CD4-positive, alpha-beta T cell treated with Interleukin-17A for 1 hour (primary cell): ENCODE results near the gene IRAK2.

Source experiments
- DNase-seq: peaks from one replicate; pipeline ENCODE4 v3.0.0-alpha.2; 2020

Gene IRAK2

GRCh38 chr3:10228248-10228950 is 63.7 kb downstream of the IRAK2 start:
- peak; percentile 37 for DNase-seq

GRCh38 chr3:10229576-10229975 is 64.9 kb downstream of the IRAK2 start:
- DNase-seq = no peak

- no peak for DNase-seq
These were observed 67.4 kb downstream of the IRAK2 start for GRCh38 chr3:10232137-10232536.

DNA sequence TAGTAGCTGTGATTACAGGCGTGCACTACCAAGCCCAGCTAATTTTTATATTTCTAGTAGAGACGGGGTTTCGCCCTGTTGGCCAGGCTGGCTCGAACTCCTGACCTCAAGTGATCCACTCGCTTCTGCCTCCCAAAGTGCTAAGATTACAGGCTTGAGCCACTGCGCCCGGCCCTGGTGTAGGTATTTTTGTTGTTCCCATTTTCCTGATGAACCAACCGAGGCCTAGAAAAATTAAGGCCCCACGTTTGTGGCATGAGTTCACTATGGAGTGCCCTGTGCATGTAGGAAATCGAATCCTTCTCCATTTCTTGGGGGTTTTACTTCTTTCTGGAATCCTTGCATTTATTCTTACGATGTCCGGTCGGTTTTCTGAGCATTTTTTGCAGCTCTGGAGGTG is 69.3 kb downstream of the IRAK2 start:
- no peak for DNase-seq

- no peak for DNase-seq
These were observed 70.0 kb downstream of the IRAK2 start for GRCh38 chr3:10234526-10235230.

- DNase-seq = no peak
These were observed 70.8 kb downstream of the IRAK2 start for GRCh38 chr3:10235551-10235950.

- DNase-seq = peak; percentile 62
These were observed 73.8 kb downstream of the IRAK2 start for GRCh38 chr3:10238345-10239183.

DNA sequence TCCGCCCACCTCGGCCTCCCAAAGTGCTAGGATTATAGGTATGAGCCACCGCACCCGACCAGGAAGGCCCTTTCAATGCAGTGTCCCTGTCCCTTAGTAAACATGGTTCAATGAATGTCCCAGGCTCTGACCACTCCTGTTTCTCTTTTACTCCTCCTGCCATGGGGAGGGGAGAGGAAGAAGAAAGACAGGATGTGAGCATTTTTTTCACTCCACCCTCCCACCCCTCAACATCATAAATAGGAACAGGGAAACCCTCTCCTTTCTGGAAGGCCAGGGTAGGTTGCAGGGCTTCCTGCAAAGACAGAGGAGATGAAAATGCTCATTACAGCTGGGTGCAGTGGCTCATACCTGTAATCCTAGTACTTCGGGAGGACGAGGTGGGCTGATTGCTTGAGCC is 76.1 kb downstream of the IRAK2 start:
- DNase-seq = no peak

- DNase-seq = peak; percentile 80
These were observed 77.7 kb downstream of the IRAK2 start for GRCh38 chr3:10242182-10243065.

DNA sequence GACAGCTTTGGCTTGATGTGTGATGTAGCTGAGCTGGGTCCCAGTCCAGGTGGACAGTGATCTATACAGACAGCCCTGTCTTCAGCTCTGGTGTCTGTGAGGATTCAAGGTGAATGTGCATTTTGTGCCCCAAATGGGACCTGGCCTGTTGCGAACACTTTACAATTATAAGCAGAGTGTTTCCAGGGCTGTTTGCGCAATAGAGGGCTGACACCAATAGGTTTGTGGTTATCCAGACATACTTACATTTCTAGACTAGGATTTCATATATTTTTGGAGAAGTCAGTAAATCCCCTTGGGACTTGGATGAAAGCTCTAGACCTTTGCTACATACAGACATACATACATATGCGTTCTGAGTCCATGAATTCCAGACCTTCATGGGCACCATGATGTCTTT is 79.3 kb downstream of the IRAK2 start:
- no peak for DNase-seq

DNA sequence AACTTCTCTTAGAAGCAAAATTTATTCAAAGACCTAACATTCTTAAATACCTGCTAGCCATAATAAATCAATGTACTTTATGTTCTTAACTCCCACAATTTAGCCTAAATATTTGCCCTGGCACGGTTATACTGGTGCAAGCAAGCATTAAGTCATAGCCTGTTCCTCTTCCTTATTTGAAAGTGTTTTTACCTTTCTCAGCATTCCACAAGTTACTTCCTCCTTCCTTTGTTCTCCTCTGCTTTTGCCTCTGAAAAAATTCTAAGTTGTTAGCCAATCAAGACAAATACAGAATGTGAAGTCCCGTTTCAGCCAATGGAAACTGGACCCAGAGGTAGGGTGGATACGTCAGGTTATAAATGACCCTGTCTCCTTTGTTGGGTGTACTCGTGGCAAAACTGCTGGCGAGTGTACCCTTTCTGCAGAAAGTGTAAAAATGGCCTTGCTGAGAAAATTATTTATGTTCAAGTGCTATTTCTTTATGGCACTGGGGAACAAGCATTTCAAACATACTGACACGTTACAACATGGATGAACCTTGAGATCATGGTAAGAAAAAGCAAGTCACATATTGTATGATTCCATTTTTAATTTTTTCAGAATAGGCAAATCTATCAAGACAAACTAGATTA is 80.5 kb downstream of the IRAK2 start:
- no peak for DNase-seq

- no peak for DNase-seq
These were observed 83.0 kb downstream of the IRAK2 start for GRCh38 chr3:10247679-10248183.

DNA sequence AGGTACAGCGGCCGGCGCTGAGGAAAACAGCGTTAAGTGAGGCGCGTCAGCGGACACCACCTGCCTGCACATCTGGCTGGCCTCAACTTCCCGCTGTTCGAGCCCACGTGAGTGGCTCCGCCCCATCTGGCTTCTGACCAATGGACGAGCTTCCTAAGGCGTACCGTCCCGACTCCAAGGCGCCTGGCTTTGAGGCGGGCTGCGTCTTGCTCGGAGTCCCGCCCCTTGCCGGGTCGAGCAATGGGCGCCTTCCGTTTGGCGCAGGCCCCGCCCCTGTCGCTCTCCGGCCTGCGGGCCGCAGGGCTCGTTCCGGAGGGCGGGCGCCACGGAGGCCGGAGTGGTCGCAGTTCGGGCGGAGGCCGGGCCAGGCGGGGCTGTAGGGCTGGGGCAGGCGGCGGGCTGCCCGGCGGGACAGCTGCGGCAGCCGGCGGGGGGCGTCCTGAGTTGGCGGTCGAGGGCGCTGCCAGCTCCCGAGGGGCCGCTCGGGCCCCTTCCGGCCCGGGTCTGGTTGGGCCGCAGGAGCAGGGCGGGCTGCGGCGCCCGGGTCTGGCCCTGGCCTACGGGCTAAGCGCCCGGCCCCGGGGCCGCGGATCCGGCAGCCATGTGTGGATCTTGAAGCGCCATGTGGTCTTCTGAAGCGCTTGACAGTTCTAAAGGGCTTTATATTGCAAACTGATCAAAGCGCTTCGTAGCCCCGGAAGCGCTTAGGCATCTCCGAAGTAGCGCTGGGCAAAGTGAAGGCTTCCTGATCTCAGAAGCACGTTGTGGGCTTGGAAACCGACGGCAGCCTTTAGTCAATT is 83.7 kb downstream of the IRAK2 start, which contains the start of gene TATDN2:
Gene TATDN2 (plus strand): TSS at position 276 of the 800 bp plus-strand sequence. CDS start 742 bp downstream, outside the sequence.
- DNase-seq = peak; percentile 95

DNA sequence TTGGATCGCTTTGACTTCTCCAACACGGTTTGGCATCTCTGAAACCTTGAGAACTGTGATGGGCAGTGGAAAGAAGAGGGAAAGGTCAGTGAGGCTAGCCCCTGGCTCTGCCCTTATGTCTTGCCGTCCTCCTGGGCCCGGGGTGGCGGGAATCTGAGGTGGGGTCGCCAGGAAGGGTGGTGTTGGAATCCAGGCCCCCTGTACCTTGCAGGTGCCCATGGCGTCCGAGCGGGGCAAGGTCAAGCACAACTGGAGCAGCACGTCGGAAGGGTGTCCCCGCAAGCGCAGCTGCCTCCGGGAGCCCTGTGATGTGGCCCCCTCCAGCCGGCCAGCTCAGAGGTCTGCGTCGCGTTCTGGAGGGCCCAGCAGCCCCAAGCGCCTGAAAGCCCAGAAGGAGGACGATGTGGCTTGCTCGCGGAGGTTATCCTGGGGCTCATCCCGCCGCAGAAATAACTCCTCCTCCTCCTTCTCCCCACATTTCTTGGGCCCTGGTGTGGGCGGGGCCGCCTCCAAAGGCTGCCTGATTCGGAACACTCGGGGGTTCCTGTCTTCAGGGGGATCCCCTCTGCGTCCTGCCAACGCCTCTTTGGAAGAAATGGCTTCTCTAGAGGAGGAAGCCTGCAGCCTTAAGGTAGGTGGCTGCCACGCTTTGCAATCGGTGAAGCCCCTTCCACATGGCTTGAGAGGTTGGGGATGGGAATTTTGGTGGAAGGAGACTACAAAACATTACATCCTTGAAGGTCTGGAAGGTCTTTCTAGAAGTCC is 84.4 kb downstream of the IRAK2 start:
- peak; percentile 63 for DNase-seq

DNA sequence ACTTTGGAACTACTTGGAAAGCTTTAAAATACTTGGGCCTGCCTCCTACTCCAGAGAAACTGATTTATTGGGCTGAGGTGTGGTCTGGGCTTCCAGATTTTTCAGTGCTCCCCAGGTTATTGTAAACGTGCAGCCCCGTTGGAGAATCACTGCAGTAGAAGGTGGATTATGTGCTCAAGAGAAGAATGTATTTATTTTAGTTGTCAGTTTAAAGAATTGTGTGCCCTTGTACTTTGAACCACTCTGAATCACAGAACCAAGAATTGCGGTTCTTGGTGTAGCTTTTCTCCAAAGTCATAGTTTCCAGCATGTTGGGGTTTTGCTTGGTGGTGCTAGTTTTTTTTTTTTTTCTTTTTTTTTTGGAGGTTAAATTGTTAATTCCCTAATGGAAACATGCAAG is 85.1 kb downstream of the IRAK2 start:
- DNase-seq = no peak

DNA sequence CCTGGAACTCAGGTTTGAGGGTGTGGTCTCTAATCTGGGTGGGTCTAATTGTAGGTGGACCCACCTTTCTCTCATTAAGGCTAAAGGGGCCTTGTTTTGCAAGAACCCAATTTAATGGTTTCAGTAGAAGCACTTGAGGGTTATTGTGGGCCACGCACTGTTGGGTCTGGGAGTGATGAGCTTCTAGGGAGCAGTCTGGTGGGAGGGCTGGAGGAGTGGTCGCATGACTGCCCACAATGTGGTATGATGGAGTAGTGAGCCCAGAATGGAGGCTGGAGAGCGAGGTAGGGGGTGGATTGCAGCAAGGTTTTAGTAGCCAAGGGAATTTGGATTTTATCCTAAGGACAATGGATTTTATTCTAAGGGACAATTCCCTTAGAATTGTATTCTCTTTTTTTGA is 86.3 kb downstream of the IRAK2 start:
- DNase-seq = no peak

DNA sequence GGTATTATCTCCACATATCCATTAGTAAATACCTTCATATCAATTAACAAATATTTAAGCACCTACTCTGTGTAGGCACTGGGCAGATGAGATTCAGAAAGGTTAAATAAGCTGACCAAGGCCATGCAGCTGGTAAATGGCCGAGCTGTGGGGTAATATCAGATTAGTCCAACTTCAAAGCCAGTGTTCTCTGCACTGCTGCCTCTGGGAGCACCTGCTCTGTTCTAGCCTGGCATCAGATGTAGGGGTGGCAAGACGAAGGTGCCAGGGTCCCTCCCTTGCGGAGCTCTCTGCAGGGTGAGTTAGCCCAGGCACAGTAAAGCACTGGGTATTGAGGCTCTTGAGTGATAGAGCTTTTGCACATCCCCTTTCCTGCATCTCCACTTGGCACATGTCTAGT is 89.0 kb downstream of the IRAK2 start:
- DNase-seq = no peak

GRCh38 chr3:10255835-10256234 is 91.1 kb downstream of the IRAK2 start:
- DNase-seq = no peak

GRCh38 chr3:10259036-10259435 is 94.3 kb downstream of the IRAK2 start:
- DNase-seq = no peak

- DNase-seq = no peak
These were observed 95.1 kb downstream of the IRAK2 start for GRCh38 chr3:10259798-10260197.
